Hepatocyte (in vitro differentiated cells): Measurements from ENCODE around the gene GUCY1A2. TPM values are rescaled to one million over a fixed set of nuclear protein-coding genes. Genes with fewer than 3 reads are reported as not detected.

Experiments used
- DNase-seq: peaks from one replicate; pipeline ENCODE4 v3.0.0-alpha.2; 2016; ENCODE audit warnings: low spot score
- H2AFZ ChIP-seq: fragments of 200-600 bp; sonication (generic); 2 replicates; pipeline ENCODE4 v1.6.0; 2016; ENCODE audit warnings: antibody characterized with exemption, mild to moderate bottlenecking
- H3K27ac ChIP-seq: fragments of 200-600 bp; sonication (generic); 2 replicates; pipeline ENCODE4 v1.5.1; 2016; ENCODE audit warnings: mild to moderate bottlenecking
- H3K27me3 ChIP-seq: fragments of 200-600 bp; sonication (generic); 2 replicates; pipeline ENCODE4 v1.6.1; 2016
- H3K36me3 ChIP-seq: fragments of 200-600 bp; sonication (generic); replicated peaks from 2 replicates; pipeline ENCODE4 v1.5.1; 2016; ENCODE audit warnings: low read depth; ENCODE audit not compliant: insufficient read depth
- H3K4me1 ChIP-seq: fragments of 200-600 bp; sonication (generic); 2 replicates; pipeline ENCODE4 v1.5.1; 2016; ENCODE audit warnings: mild to moderate bottlenecking, moderate library complexity; ENCODE audit not compliant: insufficient read depth
- H3K4me2 ChIP-seq: fragments of 200-600 bp; sonication (generic); 2 replicates; pipeline ENCODE4 v1.6.0; 2016
- H3K4me3 ChIP-seq: fragments of 200-600 bp; sonication (generic); 2 replicates; pipeline ENCODE4 v1.5.1; 2016; ENCODE audit warnings: mild to moderate bottlenecking
- H3K79me2 ChIP-seq: fragments of 200-600 bp; sonication (generic); 2 replicates; pipeline ENCODE4 v1.6.0; 2017; ENCODE audit warnings: mild to moderate bottlenecking
- H3K9me2 ChIP-seq: fragments of 200-600 bp; sonication (generic); replicated peaks from 2 replicates; pipeline ENCODE4 v1.6.0; 2017; ENCODE audit warnings: mild to moderate bottlenecking; ENCODE audit not compliant: insufficient read depth
- H3K9me3 ChIP-seq: fragments of 200-600 bp; sonication (generic); 2 replicates; pipeline ENCODE4 v1.5.1; 2016; ENCODE audit warnings: low read depth, mild to moderate bottlenecking
- H4K20me1 ChIP-seq: fragments of 200-600 bp; sonication (generic); 2 replicates; pipeline ENCODE4 v1.6.0; 2016; ENCODE audit warnings: mild to moderate bottlenecking; ENCODE audit not compliant: insufficient read depth, poor library complexity, severe bottlenecking
- CTCF ChIP-seq: fragments of 200-600 bp; sonication (generic); IDR thresholded peaks from 2 replicates; pipeline ENCODE4 v1.5.1; 2016; ENCODE audit warnings: antibody characterized with exemption, mild to moderate bottlenecking; ENCODE audit not compliant: poor library complexity
- EZH2 ChIP-seq: fragments of 200-600 bp; sonication (generic); IDR thresholded peaks from 2 replicates; pipeline ENCODE4 v1.6.1; 2016; ENCODE audit warnings: antibody characterized with exemption, mild to moderate bottlenecking, borderline replicate concordance
- EZH2phosphoT487 ChIP-seq: fragments of 200-600 bp; sonication (generic); IDR thresholded peaks from one replicate; pipeline ENCODE4 v1.6.1; 2018; ENCODE audit warnings: antibody characterized with exemption, mild to moderate bottlenecking, low read depth, moderate library complexity; ENCODE audit not compliant: unreplicated experiment, severe bottlenecking
- WGBS: methylation state at CpG from one replicate; pipeline ENCODE4 v1.1.6; 2016; ENCODE audit warnings: low lambda C conversion rate; ENCODE audit errors: missing lambda C conversion rate; 5-methylcytosine and 5-hydroxymethylcytosine counted together
- polyA plus RNA-seq: library from polyadenylated mRNA; unstranded; fragments of >200 nt; fragmentation: Nextera tagmentation; extraction: Ambion mirVana; gene quantifications from 2 replicates; pipeline ENCODE4 v1.2.1, GENCODE V29; 2016
- total RNA-seq: library from RNA; depleted of rRNA; stranded (reverse); fragments of >200 nt; gene quantifications from 2 replicates; pipeline ENCODE4 v1.2.3, GENCODE V29; 2014

The GUCY1A2 gene
- total and polyA plus RNA-seq, 2 experiments from 2014 or later: 3.3 to 9.1 TPM

- H3K36me3 ChIP-seq: no peaks in the 10 kb centered on the region
- no peaks in the 10 kb centered on the region for H3K4me1 ChIP-seq
- no peaks in the 10 kb centered on the region for H3K9me3 ChIP-seq
- no peak overlapping the region for H3K4me2 ChIP-seq
- H3K27ac ChIP-seq: no peak overlapping the region
- no peaks in the 10 kb centered on the region for H3K27me3 ChIP-seq
- H4K20me1 ChIP-seq: no peaks in the 10 kb centered on the region
- no peak for DNase-seq
- H3K79me2 ChIP-seq: no peaks in the 10 kb centered on the region
- no peak overlapping the region for H3K4me3 ChIP-seq
- H2AFZ ChIP-seq: no peak overlapping the region
- 80% methylated on average over 7 of the region's 7 CpGs for WGBS
- TF ChIP-seq EZH2phosphoT487 (no peak), EZH2 (no peak), CTCF (no peak)
- H3K9me2 ChIP-seq: no peaks in the 10 kb centered on the region
Observed at GRCh38 chr11:106708348-106708747, 309.9 kb downstream of the GUCY1A2 start.

GRCh38 chr11:106706355-106706754, 311.9 kb downstream of the GUCY1A2 start:
- no peaks in the 10 kb centered on the region for H3K4me1 ChIP-seq
- TF ChIP-seq EZH2phosphoT487 (no peak), EZH2 (no peak), CTCF (no peak)
- no peak overlapping the region for H3K4me3 ChIP-seq
- H2AFZ ChIP-seq: no peak overlapping the region
- no peaks in the 10 kb centered on the region for H4K20me1 ChIP-seq
- H3K27me3 ChIP-seq: no peaks in the 10 kb centered on the region
- H3K27ac ChIP-seq: no peak overlapping the region
- no peak overlapping the region for H3K4me2 ChIP-seq
- peak; percentile 50 for DNase-seq
- no peaks in the 10 kb centered on the region for H3K9me3 ChIP-seq
- H3K79me2 ChIP-seq: no peaks in the 10 kb centered on the region
- H3K36me3 ChIP-seq: no peaks in the 10 kb centered on the region
- no peaks in the 10 kb centered on the region for H3K9me2 ChIP-seq

GRCh38 chr11:106702805-106703204, 315.5 kb downstream of the GUCY1A2 start:
- 95% methylated on average over 3 of the region's 3 CpGs for WGBS
- H3K4me1 ChIP-seq: no peaks in the 10 kb centered on the region
- H3K27me3 ChIP-seq: no peaks in the 10 kb centered on the region
- no peaks in the 10 kb centered on the region for H3K36me3 ChIP-seq
- no peak overlapping the region for H3K4me2 ChIP-seq
- no peaks in the 10 kb centered on the region for H3K9me2 ChIP-seq
- no peaks in the 10 kb centered on the region for H3K9me3 ChIP-seq
- no peak overlapping the region for H3K4me3 ChIP-seq
- no peak overlapping the region for H2AFZ ChIP-seq
- H4K20me1 ChIP-seq: no peaks in the 10 kb centered on the region
- no peak for DNase-seq
- H3K79me2 ChIP-seq: no peaks in the 10 kb centered on the region
- no peak overlapping the region for H3K27ac ChIP-seq
- no peak for TF ChIP-seq CTCF

GRCh38 chr11:106697058-106697457, 321.2 kb downstream of the GUCY1A2 start:
- H3K27me3 ChIP-seq: no peaks in the 10 kb centered on the region
- peak; percentile 4 for DNase-seq
- no peaks in the 10 kb centered on the region for H3K36me3 ChIP-seq
- H3K4me3 ChIP-seq: no peak overlapping the region
- no peaks in the 10 kb centered on the region for H3K4me1 ChIP-seq
- no peaks in the 10 kb centered on the region for H3K9me3 ChIP-seq
- H2AFZ ChIP-seq: no peak overlapping the region
- WGBS: 86% methylated on average over 2 of the region's 2 CpGs
- no peaks in the 10 kb centered on the region for H3K9me2 ChIP-seq
- H3K27ac ChIP-seq: no peak overlapping the region
- H3K4me2 ChIP-seq: no peak overlapping the region
- TF ChIP-seq EZH2 (no peak), EZH2phosphoT487 (no peak), CTCF (no peak)
- H3K79me2 ChIP-seq: no peaks in the 10 kb centered on the region
- H4K20me1 ChIP-seq: no peaks in the 10 kb centered on the region
